Peyer's patch (tissue), 4 donors: ENCODE results near the gene IVNS1ABP.

ENCODE experiments used
- CTCF ChIP-seq, 6 experiments: fragments of 450-650 bp in 4 of 6; fragments of 200-600 bp in 2 of 6; sonication (generic) in 1 of 6; IDR thresholded peaks; one replicate each; pipeline ENCODE4 v1.5.1; 2017 to 2019; ENCODE audit warnings: antibody characterized with exemption in 6 of 6, mild to moderate bottlenecking in 3 of 6, moderate library complexity in 1 of 6
- POLR2A ChIP-seq, 2 donors: fragments of 450-650 bp; IDR thresholded peaks; one replicate each; pipeline ENCODE4 v1.5.1; 2017; ENCODE audit warnings: antibody characterized with exemption in 2 of 2, mild to moderate bottlenecking in 2 of 2, moderate library complexity in 2 of 2

DNA sequence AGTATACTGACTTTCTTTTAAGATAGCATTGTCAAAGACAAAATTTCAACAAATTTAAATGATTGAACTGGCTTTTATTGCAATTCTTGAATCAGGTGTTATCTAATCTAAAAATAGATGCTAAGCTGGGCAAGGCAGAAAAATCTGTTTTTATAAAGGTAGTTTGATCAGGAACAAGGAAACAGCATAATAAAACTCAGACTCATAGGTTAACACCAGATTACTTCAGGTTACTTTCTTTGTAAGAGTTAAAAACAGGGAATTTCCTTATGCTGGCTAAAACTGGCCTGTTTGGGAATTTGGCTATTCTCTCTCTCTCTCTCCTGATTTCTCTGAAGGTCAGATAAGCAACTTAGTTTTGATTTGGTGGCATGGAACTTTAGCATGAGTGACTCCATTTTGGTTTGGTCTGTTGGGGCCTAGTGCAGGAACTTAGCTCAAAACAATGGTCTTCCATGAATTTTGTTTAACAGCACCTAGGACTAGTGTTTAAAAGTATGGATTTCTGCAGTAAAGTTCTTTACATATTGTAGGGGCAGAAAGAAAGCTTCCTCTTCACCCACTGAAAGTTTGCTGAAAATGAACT, 24.2 kb upstream of the IVNS1ABP start:
- no peak for TF ChIP-seq CTCF (IDR thresholded peaks at IDR 0.05)
- no peak for TF ChIP-seq POLR2A (IDR thresholded peaks at IDR 0.05)
